Retinal pigment epithelial cell (primary cell): Measurements from ENCODE around the gene TMEM139.

Source experiments
- DNase-seq: peaks from one replicate; pipeline ENCODE4 v3.0.0-alpha.2; 2010; ENCODE audit warnings: low read depth
- H3K4me3 ChIP-seq: 2 replicates; pipeline ENCODE4 v1.5.1; 2011; ENCODE audit warnings: mild to moderate bottlenecking, low read length, control low read depth, moderate library complexity
- CTCF ChIP-seq: conservative IDR thresholded peaks from 2 replicates; pipeline ENCODE4 v1.5.1; 2011; ENCODE audit warnings: low read depth, low read length, control low read depth, inconsistent platforms

The TMEM139 gene

DNA sequence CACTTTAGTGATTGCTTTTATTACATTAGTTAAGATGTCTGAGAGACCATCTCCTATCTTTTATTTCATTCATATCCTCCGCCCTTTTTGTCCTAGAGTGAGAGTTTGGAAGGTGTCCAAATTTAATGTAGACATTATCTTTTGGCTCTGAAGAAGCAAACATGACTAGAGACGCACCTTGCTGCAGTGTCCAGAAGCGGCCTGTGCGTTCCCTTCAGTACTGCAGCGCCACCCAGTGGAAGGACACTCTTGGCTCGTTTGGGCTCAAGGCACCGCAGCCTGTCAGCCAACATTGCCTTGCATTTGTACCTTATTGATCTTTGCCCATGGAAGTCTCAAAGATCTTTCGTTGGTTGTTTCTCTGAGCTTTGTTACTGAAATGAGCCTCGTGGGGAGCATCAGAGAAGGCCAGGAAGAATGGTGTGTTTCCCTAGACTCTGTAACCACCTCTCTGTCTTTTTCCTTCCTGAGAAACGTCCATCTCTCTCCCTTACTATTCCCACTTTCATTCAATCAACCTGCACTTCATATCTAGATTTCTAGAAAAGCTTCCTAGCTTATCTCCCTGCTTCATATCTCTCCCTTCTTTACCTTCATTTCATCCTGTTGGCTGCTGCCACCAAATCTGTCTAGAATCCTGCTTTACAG, 20.8 kb downstream of the TMEM139 start:
- TF ChIP-seq CTCF: peak; percentile 81
- H3K4me3 ChIP-seq: no peak overlapping the region
- DNase-seq: no peak

GRCh38 chr7:143308632-143309031, 23.9 kb downstream of the TMEM139 start:
- H3K4me3 ChIP-seq: no peak overlapping the region
- DNase-seq: no peak
- no peak for TF ChIP-seq CTCF

GRCh38 chr7:143314127-143314526, 29.4 kb downstream of the TMEM139 start:
- no peak for TF ChIP-seq CTCF
- H3K4me3 ChIP-seq: no peak overlapping the region
- no peak for DNase-seq

- no peak for DNase-seq
- no peak within 1 kb of the TSS for H3K4me3 ChIP-seq
- TF ChIP-seq CTCF: no peak
Measured at GRCh38 chr7:143315776-143316175, 31.0 kb downstream of the TMEM139 start, which contains the start of gene CLCN1. TSS of gene CLCN1 (plus strand) at chr7:143316111. CDS start at chr7:143316213, 102 bp downstream.

GRCh38 chr7:143316492-143316891, 31.7 kb downstream of the TMEM139 start:
- no peak for DNase-seq
- no peak overlapping the region for H3K4me3 ChIP-seq
- TF ChIP-seq CTCF: no peak

DNA sequence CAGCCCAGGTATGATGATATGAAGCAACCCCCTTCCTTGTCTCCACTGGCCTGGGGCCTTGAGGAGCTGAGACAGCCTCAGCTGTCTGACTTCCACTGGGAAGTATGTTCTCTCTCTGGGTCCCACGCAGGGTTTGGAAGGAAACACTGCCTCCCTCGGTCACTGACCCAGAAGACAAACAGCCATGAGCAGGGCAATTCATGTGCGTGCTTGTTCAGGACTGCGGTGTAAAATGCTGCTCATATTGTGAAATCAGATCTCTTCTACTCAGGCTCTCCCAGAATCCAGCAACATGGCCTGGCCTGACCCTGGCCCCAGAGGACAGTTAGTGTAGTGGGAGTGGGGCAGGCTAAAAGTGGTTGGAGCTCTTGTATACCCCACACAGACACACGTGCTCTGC, 33.9 kb downstream of the TMEM139 start:
- TF ChIP-seq CTCF: no peak
- no peak for DNase-seq
- H3K4me3 ChIP-seq: no peak overlapping the region

DNA sequence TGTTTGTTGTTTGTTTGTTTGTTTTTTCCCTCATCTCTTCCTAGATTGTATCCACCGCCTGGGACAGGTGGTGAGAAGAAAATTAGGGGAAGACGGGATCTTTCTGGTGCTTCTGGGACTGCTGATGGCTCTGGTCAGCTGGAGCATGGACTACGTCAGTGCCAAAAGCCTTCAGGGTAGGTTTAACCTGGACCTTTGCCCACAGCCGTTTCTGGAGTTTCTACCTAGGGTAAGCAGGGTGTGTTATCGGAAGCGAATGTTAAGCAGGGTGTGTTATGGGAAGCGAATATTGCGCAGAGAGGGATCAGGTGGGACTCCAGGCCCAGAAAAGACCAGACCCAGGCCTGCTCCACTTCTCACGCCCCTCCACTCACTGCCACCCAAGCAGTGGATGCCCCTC, 35.9 kb downstream of the TMEM139 start:
- H3K4me3 ChIP-seq: no peak overlapping the region
- no peak for TF ChIP-seq CTCF
- DNase-seq: no peak
